ENCODE measurements around the gene CPXM2.

DNA sequence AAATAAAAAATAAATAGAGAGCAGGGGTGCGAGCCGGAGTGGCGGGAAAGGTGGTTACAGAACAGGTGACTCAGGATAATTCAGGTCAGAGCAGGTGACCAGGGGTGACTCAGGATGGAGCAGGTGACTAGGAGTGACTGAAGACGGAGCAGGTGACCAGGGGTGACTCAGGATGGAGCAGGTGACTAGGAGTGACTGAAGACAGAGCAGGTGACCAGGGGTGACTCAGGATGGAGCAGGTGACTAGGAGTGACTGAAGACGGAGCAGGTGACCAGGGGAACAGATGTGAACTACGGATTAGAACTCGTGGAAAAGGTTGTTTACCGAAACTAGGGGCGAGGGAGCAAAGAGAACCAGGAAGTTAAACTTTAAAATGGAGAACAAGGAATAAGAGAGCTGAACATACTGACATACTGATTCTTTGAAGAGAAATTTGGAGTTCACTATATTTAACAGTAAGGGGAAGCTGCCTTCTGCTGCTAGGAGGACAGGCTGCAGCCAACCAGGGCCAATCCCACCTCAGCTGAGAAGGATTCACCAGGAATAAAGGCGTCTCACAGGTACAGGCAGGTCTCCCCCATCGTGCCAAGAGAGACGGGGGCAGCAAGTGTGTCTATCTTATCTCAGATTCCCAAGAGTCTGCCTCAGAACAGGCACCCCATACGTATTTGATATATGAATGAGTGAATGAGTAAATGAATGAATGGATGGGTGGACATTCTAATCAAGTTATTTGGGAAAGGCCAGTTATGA, 101.3 kb downstream of the CPXM2 start:
- TF ChIP-seq, protein P1, sequence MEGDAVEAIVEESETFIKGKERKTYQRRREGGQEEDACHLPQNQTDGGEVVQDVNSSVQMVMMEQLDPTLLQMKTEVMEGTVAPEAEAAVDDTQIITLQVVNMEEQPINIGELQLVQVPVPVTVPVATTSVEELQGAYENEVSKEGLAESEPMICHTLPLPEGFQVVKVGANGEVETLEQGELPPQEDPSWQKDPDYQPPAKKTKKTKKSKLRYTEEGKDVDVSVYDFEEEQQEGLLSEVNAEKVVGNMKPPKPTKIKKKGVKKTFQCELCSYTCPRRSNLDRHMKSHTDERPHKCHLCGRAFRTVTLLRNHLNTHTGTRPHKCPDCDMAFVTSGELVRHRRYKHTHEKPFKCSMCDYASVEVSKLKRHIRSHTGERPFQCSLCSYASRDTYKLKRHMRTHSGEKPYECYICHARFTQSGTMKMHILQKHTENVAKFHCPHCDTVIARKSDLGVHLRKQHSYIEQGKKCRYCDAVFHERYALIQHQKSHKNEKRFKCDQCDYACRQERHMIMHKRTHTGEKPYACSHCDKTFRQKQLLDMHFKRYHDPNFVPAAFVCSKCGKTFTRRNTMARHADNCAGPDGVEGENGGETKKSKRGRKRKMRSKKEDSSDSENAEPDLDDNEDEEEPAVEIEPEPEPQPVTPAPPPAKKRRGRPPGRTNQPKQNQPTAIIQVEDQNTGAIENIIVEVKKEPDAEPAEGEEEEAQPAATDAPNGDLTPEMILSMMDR (IDR thresholded peaks at IDR 0.05 in 2 of 3, conservative IDR thresholded peaks at IDR 0.05 in 1 of 3; ENCODE audit: borderline replicate concordance in 1 of 3, insufficient read depth in 1 of 3, low read depth in 2 of 3, low read length in 2 of 3) = no peak
- no peak for TF ChIP-seq POLR2AphosphoS5 (IDR thresholded peaks at IDR 0.05; ENCODE audit: low read depth, low read length)
- no peak for TF ChIP-seq POLR2A (IDR thresholded peaks at IDR 0.05; ENCODE audit: borderline replicate concordance, extremely low read depth, insufficient read depth, insufficient read length)
- TF ChIP-seq TCF7L2 (IDR thresholded peaks at IDR 0.05; ENCODE audit: borderline replicate concordance, extremely low read depth, insufficient read depth, insufficient read length) = no peak
- no peak for TF ChIP-seq ZBTB33 (IDR thresholded peaks at IDR 0.05; ENCODE audit: extremely low read depth, insufficient replicate concordance, low read length)
- TF ChIP-seq ZFX (IDR thresholded peaks at IDR 0.05) = no peak
- TF ChIP-seq EZH2 (IDR thresholded peaks at IDR 0.05) = no peak
- TF ChIP-seq, protein P2, sequence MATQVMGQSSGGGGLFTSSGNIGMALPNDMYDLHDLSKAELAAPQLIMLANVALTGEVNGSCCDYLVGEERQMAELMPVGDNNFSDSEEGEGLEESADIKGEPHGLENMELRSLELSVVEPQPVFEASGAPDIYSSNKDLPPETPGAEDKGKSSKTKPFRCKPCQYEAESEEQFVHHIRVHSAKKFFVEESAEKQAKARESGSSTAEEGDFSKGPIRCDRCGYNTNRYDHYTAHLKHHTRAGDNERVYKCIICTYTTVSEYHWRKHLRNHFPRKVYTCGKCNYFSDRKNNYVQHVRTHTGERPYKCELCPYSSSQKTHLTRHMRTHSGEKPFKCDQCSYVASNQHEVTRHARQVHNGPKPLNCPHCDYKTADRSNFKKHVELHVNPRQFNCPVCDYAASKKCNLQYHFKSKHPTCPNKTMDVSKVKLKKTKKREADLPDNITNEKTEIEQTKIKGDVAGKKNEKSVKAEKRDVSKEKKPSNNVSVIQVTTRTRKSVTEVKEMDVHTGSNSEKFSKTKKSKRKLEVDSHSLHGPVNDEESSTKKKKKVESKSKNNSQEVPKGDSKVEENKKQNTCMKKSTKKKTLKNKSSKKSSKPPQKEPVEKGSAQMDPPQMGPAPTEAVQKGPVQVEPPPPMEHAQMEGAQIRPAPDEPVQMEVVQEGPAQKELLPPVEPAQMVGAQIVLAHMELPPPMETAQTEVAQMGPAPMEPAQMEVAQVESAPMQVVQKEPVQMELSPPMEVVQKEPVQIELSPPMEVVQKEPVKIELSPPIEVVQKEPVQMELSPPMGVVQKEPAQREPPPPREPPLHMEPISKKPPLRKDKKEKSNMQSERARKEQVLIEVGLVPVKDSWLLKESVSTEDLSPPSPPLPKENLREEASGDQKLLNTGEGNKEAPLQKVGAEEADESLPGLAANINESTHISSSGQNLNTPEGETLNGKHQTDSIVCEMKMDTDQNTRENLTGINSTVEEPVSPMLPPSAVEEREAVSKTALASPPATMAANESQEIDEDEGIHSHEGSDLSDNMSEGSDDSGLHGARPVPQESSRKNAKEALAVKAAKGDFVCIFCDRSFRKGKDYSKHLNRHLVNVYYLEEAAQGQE (IDR thresholded peaks at IDR 0.05; ENCODE audit: low read depth) = no peak

Measured in HCT116 (cell line).